GM12865 (cell line): ENCODE measurements around the gene RASGEF1C.
"Not testable (repeated sequence)": the region's sequence is repeated elsewhere in the genome, so short reads cannot be mapped to it uniquely, and the experiment has no call there.

Experiments
- DNase-seq: peaks from one replicate; pipeline ENCODE4 v3.0.0; 2010; ENCODE audit warnings: low read depth
- H3K4me3 ChIP-seq: 2 replicates; pipeline ENCODE4 v1.5.1; 2011; ENCODE audit warnings: mild to moderate bottlenecking, low read depth, low read length, control low read depth
- TF ChIP-seq, protein P1 (sequence below): IDR thresholded peaks from 2 replicates; pipeline ENCODE4 v1.5.1; 2011; ENCODE audit warnings: low read length, control low read depth, low read depth, inconsistent platforms; ENCODE audit not compliant: insufficient read depth; ENCODE audit errors: missing control alignments

The RASGEF1C gene

DNA sequence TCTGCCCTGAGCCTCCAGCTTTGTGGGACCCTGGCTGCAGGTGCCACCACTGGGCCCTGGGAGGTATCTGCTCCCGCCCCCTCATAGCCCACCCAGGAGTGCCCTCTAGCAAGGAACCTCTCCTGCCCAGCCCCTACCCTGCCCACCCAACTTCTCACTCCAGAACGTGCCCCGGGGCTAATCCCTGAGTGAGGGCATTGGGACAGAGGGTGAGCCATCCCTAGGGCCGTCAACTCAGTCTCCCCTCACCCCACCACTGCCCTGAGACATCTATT is 2.7 kb upstream of the RASGEF1C start:
- TF ChIP-seq, protein P1, sequence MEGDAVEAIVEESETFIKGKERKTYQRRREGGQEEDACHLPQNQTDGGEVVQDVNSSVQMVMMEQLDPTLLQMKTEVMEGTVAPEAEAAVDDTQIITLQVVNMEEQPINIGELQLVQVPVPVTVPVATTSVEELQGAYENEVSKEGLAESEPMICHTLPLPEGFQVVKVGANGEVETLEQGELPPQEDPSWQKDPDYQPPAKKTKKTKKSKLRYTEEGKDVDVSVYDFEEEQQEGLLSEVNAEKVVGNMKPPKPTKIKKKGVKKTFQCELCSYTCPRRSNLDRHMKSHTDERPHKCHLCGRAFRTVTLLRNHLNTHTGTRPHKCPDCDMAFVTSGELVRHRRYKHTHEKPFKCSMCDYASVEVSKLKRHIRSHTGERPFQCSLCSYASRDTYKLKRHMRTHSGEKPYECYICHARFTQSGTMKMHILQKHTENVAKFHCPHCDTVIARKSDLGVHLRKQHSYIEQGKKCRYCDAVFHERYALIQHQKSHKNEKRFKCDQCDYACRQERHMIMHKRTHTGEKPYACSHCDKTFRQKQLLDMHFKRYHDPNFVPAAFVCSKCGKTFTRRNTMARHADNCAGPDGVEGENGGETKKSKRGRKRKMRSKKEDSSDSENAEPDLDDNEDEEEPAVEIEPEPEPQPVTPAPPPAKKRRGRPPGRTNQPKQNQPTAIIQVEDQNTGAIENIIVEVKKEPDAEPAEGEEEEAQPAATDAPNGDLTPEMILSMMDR, result no peak
- no peak for DNase-seq
- H3K4me3 ChIP-seq, result no peak overlapping the region

DNA sequence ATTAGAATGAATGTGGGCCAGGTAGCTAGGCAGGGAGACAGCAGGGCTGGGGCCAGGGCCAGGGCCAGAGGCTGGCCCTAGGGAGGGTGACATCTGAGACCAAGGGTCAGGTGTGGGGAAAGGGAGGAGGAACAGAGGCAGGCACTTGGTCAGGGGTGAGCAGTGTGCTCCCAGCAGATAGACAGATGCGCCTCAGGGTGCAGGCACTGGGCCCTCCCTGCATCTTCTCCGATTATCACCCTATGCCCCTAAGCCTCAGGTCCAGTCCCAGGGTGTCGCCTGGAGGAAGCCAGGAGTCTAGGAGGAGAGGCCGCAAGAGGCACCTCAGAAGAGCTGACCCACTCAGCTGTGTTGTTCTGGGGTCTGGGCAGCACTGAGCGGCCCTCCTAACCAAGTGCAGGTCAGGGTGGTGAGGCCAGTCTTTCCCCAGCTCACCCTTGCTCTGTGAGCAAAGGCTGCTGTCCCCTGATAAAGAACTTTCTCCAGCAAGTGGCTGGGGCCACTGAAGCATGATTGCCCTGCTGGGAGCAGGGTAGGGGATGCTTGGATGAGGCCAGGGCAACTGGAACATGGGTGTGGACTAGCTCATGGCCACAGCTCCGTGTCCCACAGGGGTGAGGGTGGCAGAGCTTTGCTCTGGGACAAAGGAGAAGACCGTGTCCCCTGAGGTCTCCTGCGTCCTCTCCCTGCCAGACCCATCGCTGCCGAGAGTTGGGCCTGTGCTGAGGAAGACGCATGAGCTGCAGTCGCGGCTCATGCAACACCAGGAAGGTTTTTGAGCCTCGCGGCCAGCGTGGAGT is 2.1 kb upstream of the RASGEF1C start:
- no peak for DNase-seq
- TF ChIP-seq, protein P1, result no peak

DNA sequence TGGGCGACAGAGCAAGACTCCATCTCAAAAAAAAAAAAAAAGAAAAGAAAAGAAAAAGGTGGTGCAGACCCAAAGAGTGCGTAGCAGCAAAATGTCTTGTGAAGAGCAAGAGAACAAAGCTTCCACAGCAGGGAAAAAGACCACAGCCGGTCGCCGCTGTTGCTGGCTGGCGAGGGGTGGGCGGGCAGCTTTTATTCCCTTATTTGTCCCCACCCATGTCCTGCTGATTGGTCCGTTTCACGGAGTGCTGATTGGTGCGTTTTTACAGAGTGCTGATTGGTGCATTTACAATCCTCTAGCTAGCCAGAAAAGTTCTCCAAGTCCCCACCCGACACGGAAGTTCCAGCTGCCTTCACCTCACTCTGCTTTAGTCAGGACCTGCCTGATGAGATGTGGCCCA is 1.1 kb upstream of the RASGEF1C start:
- H3K4me3 ChIP-seq, DNase-seq: not testable (repeated sequence)

More for the DNA sequence above, 2.1 kb upstream of the RASGEF1C start:
- H3K4me3 ChIP-seq, result no peak overlapping the region

DNA sequence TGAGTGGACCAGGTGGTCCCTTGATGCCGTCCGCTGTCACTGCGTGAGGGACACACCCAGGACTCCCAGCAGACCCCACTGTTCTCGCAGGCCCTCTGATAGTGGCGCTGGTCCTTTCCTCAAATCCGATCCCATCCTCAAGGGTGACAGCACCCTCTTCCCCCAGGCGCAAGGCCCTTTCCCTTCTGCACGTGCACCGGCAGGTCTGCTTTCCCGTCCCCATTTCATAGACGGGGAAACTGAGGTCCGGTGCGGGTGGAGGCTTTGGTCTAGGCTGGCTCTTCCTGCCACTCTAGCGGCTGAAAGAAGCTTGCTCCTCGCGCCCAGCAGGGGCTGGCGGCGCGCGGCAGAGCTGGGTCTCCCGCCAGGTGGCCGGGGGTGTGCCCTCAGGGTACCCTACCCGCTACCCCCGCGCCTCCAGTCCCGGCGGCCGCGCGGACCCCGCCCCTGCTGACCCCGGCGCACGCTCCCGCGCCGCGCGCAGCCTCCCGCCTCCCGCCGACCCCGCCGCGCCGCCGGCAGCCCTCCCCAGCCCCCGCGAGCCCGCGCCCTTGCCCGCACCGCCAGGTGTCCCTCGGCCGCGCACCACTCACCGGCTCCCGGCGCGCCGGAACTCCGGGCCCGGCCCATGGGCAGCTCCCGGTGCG is 453 bp downstream of the RASGEF1C start:
- TF ChIP-seq, protein P1, result no peak
- no peak overlapping the region for H3K4me3 ChIP-seq
- no peak for DNase-seq

DNA sequence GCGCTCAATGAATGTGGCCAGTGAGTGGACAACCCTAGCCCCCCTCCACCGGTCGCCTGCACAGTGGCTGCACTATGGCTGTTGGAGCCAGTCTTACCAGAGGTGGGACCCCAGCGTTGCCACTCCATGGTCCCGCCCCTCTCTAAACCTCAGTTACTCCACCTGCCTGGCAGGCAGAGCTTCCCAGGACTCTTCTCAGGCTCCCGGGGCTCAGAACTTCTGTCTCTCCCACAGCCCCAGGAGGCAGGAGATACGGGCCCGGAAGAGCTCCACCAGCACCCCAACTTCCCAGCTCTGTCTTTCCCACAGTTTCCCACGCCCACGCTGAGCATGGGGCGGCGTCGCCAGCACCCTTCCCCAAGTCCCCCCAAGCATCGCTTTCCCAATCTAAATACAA is 975 bp downstream of the RASGEF1C start:
- H3K4me3 ChIP-seq, result no peak overlapping the region
- DNase-seq, result no peak
- TF ChIP-seq, protein P1, result no peak

DNA sequence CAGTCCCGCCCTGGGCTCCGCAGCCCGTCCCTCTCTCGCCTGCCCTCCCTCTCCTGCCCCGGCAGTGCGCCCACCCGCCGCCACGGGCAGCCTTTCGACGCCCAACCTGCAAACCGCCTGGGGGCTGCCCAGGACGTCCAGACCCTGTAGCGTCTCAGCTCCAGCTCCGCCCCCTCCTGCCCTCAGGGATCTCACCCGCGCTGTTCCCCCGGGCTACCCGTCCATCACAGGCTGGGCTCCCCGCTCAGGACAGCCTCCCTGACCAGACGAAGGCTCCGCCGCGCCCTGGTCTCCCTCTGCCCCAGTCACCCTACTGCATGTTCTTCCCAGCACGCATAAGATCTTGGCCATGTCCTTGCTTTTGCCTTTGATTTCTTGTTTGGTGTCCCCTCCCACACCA is 1.4 kb downstream of the RASGEF1C start:
- TF ChIP-seq, protein P1, result no peak
- H3K4me3 ChIP-seq, result no peak overlapping the region
- DNase-seq, result no peak

DNA sequence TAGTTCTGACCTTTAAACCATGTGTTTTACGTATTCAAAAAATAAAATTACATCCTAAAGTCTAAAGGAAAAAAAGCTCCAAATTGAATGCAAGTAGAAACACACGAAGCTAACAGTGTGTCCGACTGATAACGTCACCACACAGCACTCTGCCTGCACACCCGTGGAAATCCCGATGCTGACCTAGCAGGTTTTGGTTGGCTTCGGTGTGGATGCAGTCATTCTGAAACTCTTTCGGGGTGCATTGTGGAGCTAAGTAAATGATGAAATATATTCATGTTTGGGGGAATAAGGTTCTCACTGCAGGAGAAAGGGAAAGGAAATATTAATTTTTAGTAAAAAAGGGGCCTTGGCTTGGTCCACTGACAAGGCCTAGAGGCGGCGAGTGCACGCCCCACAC is 2.0 kb downstream of the RASGEF1C start:
- TF ChIP-seq, protein P1, result no peak
- H3K4me3 ChIP-seq, result no peak overlapping the region
- no peak for DNase-seq
